H1 (cell line): ENCODE measurements around the gene SGCE. TPM values are rescaled to one million over a fixed set of nuclear protein-coding genes. Genes with fewer than 3 reads are reported as not detected.

ENCODE experiments used
- CHD7 ChIP-seq: fragments of 300-600 bp; sonication (generic); IDR thresholded peaks from 2 replicates; pipeline ENCODE4 v1.7.1; 2012; ENCODE audit warnings: low read length, moderate library complexity, mild to moderate bottlenecking, inconsistent platforms; ENCODE audit not compliant: insufficient replicate concordance
- NANOG ChIP-seq: IDR thresholded peaks from 2 replicates; pipeline ENCODE4 v1.6.1; 2011; ENCODE audit warnings: low read length, low read depth, mild to moderate bottlenecking, inconsistent platforms; ENCODE audit not compliant: insufficient read depth, poor library complexity, severe bottlenecking
- polyA plus RNA-seq, 7 experiments: library from polyadenylated mRNA; depleted of rRNA in 3 of 7; stranded (reverse) in 5 of 7; unstranded in 2 of 7; fragments of >200 nt in 5 of 7; fragments of 200-250 nt in 2 of 7; gene quantifications; 1 replicate in 5 of 7; 2 replicates in 1 of 7; 4 replicates in 1 of 7; pipeline versions ENCODE4 v1.2.1 to v1.2.3, GENCODE V29; 2011 to 2013; ENCODE audit warnings: missing spikeins in 2 of 7, mixed read lengths in 2 of 7
- total RNA-seq: library from RNA; stranded (reverse); fragmentation: NEBNext Ultra II Directional; extraction: Animal tissue kit (Norgen Biotek cat#: 25700); gene quantifications from 2 replicates; pipeline ENCODE4 v1.2.1, GENCODE V29; 2021

Gene SGCE
- total and polyA plus RNA-seq, 2 of the 8 experiments (the other 6 are each of a cell fraction or from before 2014, with no cell fraction given) = 12.8 to 25.0 TPM

GRCh38 chr7:94656658-94656924 is 658 bp upstream of the SGCE start (continued):
- TF ChIP-seq CHD7 = no peak
- TF ChIP-seq NANOG = no peak
